H54 (cell line): Measurements from ENCODE around the gene LYPD3.
A peak's percentile ranks its signal among the peaks of the same experiment; 100 is the strongest.
"Not testable (repeated sequence)": the region's sequence is repeated elsewhere in the genome, so short reads cannot be mapped to it uniquely, and the experiment has no call there.

Experiments
- DNase-seq: peaks from one replicate; pipeline ENCODE4 v3.0.0; 2011; ENCODE audit warnings: low spot score, mixed read lengths; ENCODE audit not compliant: insufficient read length
- FAIRE-seq: peaks from 3 replicates; lab custom pipeline; 2011; peaks lifted over from hg19 to GRCh38; lab: Jason Lieb, UNC
- POLR2A ChIP-seq: IDR thresholded peaks from 2 replicates; pipeline ENCODE4 v1.6.1; 2011; ENCODE audit warnings: low read depth, mild to moderate bottlenecking, low read length

LYPD3 gene

GRCh38 chr19:43441716-43442115 is 23.7 kb downstream of the LYPD3 start:
- TF ChIP-seq POLR2A, result no peak
- DNase-seq, result no peak
- FAIRE-seq, result no peak

- DNase-seq (no peak), FAIRE-seq (no peak)
- no peak for TF ChIP-seq POLR2A
These were observed 25.7 kb downstream of the LYPD3 start for GRCh38 chr19:43439709-43440063.

- TF ChIP-seq POLR2A, result no peak
- peak; percentile 53 for DNase-seq
These were observed 26.2 kb downstream of the LYPD3 start for GRCh38 chr19:43439032-43439708.

GRCh38 chr19:43438291-43439031 is 26.9 kb downstream of the LYPD3 start:
- no peak for FAIRE-seq
- TF ChIP-seq POLR2A, result no peak
- peak; percentile 30 for DNase-seq

More at GRCh38 chr19:43439032-43439708, 26.2 kb downstream of the LYPD3 start:
- no peak for FAIRE-seq

- DNase-seq (no peak), FAIRE-seq (no peak)
- no peak for TF ChIP-seq POLR2A
These were observed 27.7 kb downstream of the LYPD3 start for GRCh38 chr19:43437712-43438111.

- FAIRE-seq, DNase-seq: not testable (repeated sequence)
These were observed 28.1 kb downstream of the LYPD3 start for GRCh38 chr19:43437284-43437683.

GRCh38 chr19:43435775-43436174 is 29.6 kb downstream of the LYPD3 start:
- TF ChIP-seq POLR2A, result no peak
- no peak for DNase-seq
- FAIRE-seq, result no peak

DNA sequence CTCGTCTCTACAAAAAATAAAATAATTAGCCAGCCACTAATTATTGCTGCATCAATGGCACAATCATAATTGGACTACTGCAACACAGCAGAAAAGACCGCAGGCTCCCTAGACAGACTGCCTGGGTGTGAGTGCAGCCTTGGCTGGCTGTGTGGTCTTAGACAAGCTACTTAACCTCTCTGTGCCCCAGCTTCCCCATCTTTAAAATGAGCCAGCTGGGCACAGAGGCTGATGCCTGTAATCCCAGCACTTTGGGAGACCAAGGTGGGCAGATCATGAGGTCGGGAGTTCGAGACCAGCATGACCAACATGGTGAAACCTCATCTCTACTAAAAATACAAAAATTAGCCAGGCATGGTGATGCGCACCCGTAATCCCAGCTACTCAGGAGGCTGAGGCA is 31.7 kb downstream of the LYPD3 start:
- DNase-seq (no peak), FAIRE-seq (no peak)
- no peak for TF ChIP-seq POLR2A

DNA sequence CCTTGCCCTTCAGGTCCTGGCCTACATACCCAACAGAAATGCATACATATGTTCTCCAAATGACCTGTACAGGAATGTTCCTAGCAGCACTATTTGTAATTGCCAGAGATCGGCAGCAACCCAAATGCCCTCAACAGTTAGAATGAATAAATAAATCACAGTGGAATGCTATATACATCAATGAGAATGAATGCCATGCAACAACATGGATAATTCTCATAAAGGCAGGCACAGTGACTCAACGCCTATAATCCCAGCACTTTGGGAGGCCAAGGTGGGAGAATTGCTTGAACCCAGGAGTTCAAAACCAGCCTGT is 32.1 kb downstream of the LYPD3 start:
- no peak for TF ChIP-seq POLR2A
- DNase-seq (no peak), FAIRE-seq (no peak)

- no peak for FAIRE-seq
- no peak for TF ChIP-seq POLR2A
- DNase-seq, result no peak
These were observed 34.4 kb downstream of the LYPD3 start for GRCh38 chr19:43430976-43431375.

DNA sequence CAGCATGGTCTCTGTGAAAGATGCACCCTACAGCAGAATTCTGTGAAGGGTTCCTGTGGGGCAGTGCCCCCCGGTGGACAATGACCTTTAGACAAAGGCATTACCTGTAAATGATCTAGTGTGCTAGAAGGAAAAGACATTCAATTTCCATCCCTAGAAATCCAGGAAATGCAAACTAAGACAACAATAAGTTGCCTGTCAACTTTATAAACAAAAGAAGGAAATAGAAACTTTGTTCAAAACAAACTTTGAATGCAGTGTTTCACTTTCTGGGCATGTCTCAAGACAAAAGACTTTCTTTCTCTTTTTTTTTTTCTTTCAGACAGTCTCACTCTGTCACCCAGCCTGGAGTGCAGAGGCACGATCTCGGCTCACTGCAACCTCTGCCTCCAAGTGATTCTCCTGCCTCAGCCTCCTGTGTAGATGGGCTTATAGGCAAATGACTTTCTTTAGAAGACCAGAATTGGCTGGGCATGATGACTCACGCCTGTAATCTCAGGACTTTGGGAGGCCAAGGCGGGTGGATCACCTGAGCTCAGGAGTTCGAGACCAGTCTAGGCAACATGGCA is 35.2 kb downstream of the LYPD3 start:
- DNase-seq (no peak), FAIRE-seq (no peak)
- TF ChIP-seq POLR2A, result no peak

- no peak for TF ChIP-seq POLR2A
- FAIRE-seq (no peak), DNase-seq (no peak)
These were observed 36.0 kb downstream of the LYPD3 start for GRCh38 chr19:43429395-43429794.

DNA sequence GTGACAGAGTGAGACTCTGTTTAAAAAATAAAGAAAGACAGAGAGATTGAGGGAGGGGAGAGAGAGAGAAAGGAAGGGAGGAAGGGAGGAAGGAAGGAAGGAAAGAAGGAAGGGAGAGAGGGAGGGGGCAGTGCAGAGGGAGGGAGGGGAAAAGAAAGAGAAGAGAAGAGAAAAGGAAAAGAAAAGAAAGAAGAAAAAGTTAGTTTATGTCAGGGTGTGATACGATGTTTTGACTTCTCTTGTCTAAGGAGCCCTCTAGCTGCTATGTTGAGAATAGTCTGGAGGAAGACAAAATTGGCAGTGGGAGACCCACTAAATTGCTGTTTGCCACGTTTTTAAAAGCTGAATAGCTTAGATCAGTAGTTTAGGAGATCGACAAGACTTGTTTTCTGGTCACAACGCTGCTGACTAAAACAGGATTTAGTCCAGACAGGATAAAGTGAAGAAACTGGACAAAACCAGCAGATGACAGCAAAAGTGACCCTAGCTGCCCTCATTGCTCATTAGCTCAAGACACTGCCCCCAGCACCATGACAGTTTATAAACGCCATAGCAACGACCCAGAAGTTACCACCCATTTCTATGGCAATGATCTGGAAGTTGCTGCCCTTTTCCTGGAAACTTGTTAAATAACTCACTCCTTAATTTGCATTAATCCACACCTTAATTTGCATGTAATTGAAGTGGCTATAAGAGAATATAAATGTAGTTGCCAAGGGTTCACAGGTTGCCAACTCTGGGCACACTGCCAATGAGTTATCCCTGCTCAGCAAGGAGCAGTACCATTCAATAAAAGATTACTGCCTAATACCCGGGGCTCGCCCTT is 39.6 kb downstream of the LYPD3 start:
- FAIRE-seq, result no peak

DNA sequence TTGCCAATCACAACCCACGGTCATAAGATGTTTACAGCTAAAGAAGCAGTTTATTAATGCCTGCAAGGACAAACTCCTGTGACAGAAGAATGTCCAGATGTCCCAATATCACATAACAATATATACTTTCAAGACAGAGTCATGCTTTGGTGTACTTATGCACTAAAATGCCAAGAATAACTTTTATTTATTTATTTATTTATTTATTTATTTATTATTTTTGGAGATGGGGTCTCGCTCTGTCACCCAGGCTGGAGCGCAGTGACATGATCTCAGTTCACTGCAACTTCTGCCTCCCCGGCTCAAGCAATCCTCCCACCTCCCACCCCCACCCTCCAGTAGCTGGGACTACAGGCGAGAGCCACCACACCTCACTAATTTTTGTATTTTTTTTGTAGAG is 41.6 kb downstream of the LYPD3 start:
- FAIRE-seq (no peak), DNase-seq (no peak)
- no peak for TF ChIP-seq POLR2A

More for the DNA sequence above, 39.6 kb downstream of the LYPD3 start:
- DNase-seq, result no peak
- no peak for TF ChIP-seq POLR2A
